HL-60 (cell line): ENCODE measurements around the gene TOP3A.

Experiments used
- DNase-seq, 2 experiments: peaks; one replicate each; pipeline ENCODE4 v3.0.0-alpha.2; 2010 to 2020; ENCODE audit warnings: low read depth in 1 of 2, low spot score in 1 of 2
- H3K27ac ChIP-seq: fragments of 250-450 bp; sonication (Bioruptor Pico); replicated peaks from 2 replicates; pipeline ENCODE4 v1.5.1; 2020; ENCODE audit warnings: mild to moderate bottlenecking, moderate library complexity
- H3K27me3 ChIP-seq: fragments of 250-450 bp; sonication (Bioruptor Pico); 2 replicates; pipeline ENCODE4 v1.5.1; 2021; ENCODE audit warnings: mild to moderate bottlenecking, moderate library complexity; ENCODE audit not compliant: insufficient read depth, poor library complexity, severe bottlenecking
- H3K4me3 ChIP-seq: replicated peaks from 2 replicates; pipeline ENCODE4 v1.5.1; 2011; ENCODE audit warnings: mild to moderate bottlenecking, control low read depth, low read length; ENCODE audit not compliant: insufficient read depth
- CTCF ChIP-seq: IDR thresholded peaks from one replicate; pipeline ENCODE4 v1.5.1; 2011; ENCODE audit warnings: low read length, control low read depth, inconsistent platforms; ENCODE audit not compliant: insufficient read depth
- GABPA ChIP-seq: IDR thresholded peaks from 2 replicates; pipeline ENCODE4 v1.6.1; 2012; ENCODE audit warnings: low read depth
- POLR2AphosphoS5 ChIP-seq: IDR thresholded peaks from 2 replicates; pipeline ENCODE4 v1.6.1; 2012; ENCODE audit warnings: low read depth
- REST ChIP-seq: IDR thresholded peaks from 2 replicates; pipeline ENCODE4 v1.6.1; 2012; ENCODE audit warnings: low read depth; ENCODE audit not compliant: insufficient replicate concordance
- SPI1 ChIP-seq: IDR thresholded peaks from 2 replicates; pipeline ENCODE4 v1.6.1; 2012; ENCODE audit warnings: low read depth, mild to moderate bottlenecking, borderline replicate concordance

TOP3A gene

GRCh38 chr17:18253947-18254821, 60.6 kb downstream of the TOP3A start:
- Histone ChIP-seq H3K4me3 (no peak overlapping the region), H3K27me3 (no peaks in the 10 kb centered on the region), H3K27ac (no peak overlapping the region)
- DNase-seq = no peak
- TF ChIP-seq CTCF = no peak
- TF ChIP-seq REST = no peak
- TF ChIP-seq GABPA = no peak
- TF ChIP-seq SPI1 = no peak
- no peak for TF ChIP-seq POLR2AphosphoS5

- H3K27me3 ChIP-seq = no peaks in the 10 kb centered on the region
- TF ChIP-seq REST (no peak), GABPA (no peak)
- DNase-seq = no peak
- H3K4me3 ChIP-seq = no peak overlapping the region
- H3K27ac ChIP-seq = no peak overlapping the region
These were observed 61.5 kb downstream of the TOP3A start for GRCh38 chr17:18253187-18253884.

- Histone ChIP-seq H3K27me3 (no peaks in the 10 kb centered on the region), H3K27ac (no peak overlapping the region)
- DNase-seq = no peak
These were observed 62.6 kb downstream of the TOP3A start for GRCh38 chr17:18252160-18252559.

More at GRCh38 chr17:18252160-18252559, 62.6 kb downstream of the TOP3A start:
- H3K4me3 ChIP-seq = no peak overlapping the region
- TF ChIP-seq CTCF (no peak), REST (no peak), GABPA (no peak), SPI1 (no peak), POLR2AphosphoS5 (no peak)
